BLaER1 treated with 17β-estradiol and CSF1 and Interleukin-3, amounts not matched to agents 10 nM and 100 nM (cell line): ENCODE data around the gene NPTX2.

Experiments used
- H3K27ac ChIP-seq, 11 experiments: shearing (Covaris generic); formaldehyde crosslinking; 2 replicates each; pipeline ENCODE4 v1.8.1; 2022
- H3K27me3 ChIP-seq, 11 experiments: shearing (Covaris generic); formaldehyde crosslinking; 2 replicates each; pipeline ENCODE4 v1.8.1; 2022
- H3K36me3 ChIP-seq, 11 experiments: shearing (Covaris generic); formaldehyde crosslinking; 2 replicates each; pipeline ENCODE4 v1.8.1; 2022
- H3K4me1 ChIP-seq, 10 experiments: shearing (Covaris generic); formaldehyde crosslinking; 2 replicates each; pipeline ENCODE4 v1.8.1; 2022
- H3K4me2 ChIP-seq, 11 experiments: shearing (Covaris generic); formaldehyde crosslinking; 2 replicates each; pipeline ENCODE4 v1.8.1; 2022
- H3K4me3 ChIP-seq, 10 experiments: shearing (Covaris generic); formaldehyde crosslinking; 2 replicates each; pipeline ENCODE4 v1.8.1; 2022
- H3K9ac ChIP-seq, 11 experiments: shearing (Covaris generic); formaldehyde crosslinking; 2 replicates each; pipeline ENCODE4 v1.8.1; 2022
- H3K9me3 ChIP-seq, 11 experiments: shearing (Covaris generic); formaldehyde crosslinking; replicated peaks in 1 of 11; 2 replicates each; pipeline ENCODE4 v1.8.1; 2022
- H4K20me1 ChIP-seq, 11 experiments: shearing (Covaris generic); formaldehyde crosslinking; 2 replicates each; pipeline ENCODE4 v1.8.1; 2022
- Cebpa-rat ChIP-seq, 11 experiments: shearing (Covaris generic); IDR thresholded peaks; 2 replicates each; pipeline ENCODE4 v1.8.1; 2022

NPTX2 gene

DNA sequence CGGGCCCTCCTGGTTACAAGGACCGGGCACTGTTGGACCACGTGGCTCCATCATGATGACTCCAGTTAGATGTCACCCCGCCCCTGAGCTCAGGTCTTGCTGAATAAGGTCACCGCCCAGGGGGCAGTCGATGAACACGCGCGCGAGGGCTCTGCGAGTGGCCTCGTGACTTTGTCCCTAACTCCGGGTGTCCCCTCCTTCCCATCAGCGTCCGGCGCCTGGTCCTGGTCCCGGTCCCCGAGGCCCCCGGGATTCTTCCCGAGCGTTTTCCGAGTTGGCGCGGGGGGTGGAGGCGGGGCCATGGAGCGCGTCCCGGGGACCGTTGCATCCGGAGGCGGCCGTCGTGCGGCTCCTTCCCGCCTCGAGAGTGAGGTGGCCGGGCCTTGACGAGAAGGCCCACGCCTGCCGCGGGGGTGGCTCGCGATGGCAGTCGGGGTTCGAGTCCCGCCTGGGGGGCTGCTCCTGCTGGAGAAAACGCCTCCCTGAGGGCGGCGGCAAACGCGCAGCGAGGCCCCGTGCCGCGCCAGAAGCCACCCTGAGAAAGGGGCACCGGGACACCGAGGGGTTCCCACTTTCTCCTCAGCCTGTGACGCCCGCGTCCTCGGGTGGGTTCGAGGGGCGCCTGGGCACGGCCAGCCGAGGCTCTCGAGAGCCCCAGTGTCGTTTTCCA, 569 bp upstream of the NPTX2 start:
- 0 out of 22 replicates have a peak, but pooled peaks cover 0 to 5% (median 0%) of the 10 kb centered on the region in 11 experiments for H4K20me1 ChIP-seq
- no peak overlapping the region for H3K4me3 ChIP-seq
- no peak overlapping the region for H3K27ac ChIP-seq
- peaks cover 8 to 21% (median 20%) of the 10 kb centered on the region in 11 experiments; a peak in 19 of 22 replicates for H3K9me3 ChIP-seq
- no peaks in the 10 kb centered on the region for H3K36me3 ChIP-seq
- no peak overlapping the region for H3K4me2 ChIP-seq
- no peak for TF ChIP-seq Cebpa-rat (IDR thresholded peaks at IDR 0.05)
- no peak overlapping the region for H3K9ac ChIP-seq
- no peaks in the 10 kb centered on the region for H3K27me3 ChIP-seq
- H3K4me1 ChIP-seq = peaks cover 19 to 24% (median 23%) of the 10 kb centered on the region in 10 experiments

DNA sequence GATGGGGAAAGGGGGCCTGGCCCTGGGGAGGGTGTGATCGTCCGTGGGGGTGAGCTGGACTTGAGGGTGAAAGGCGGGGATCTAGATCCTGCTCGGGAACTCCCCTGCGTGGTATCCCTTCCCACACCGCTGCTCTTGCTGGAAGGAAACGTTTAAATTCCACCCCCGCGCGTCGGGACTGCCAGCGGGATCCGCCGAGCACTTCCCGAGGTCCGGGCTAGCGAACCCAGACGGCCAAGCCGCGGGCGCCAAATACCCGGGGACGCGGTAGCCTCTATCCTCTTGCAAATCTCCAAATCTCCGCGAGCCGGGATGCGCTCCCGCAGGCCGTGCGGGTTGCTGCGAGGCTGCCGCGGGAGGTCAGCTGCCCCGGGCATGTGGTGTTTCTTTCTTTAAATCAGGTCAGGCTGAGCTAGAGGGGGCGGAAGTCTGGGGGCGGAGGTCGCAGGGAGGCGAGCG, 904 bp downstream of the NPTX2 start:
- Histone ChIP-seq H3K4me3 (no peak overlapping the region), H3K27ac (no peak overlapping the region), H3K4me1 (peaks cover 21 to 35% (median 27%) of the 10 kb centered on the region in 10 experiments), H3K9me3 (peaks cover 8 to 21% (median 20%) of the 10 kb centered on the region in 11 experiments; a peak in 19 of 22 replicates), H3K4me2 (no peak overlapping the region), H4K20me1 (0 out of 22 replicates have a peak, but pooled peaks cover 0 to 5% (median 0%) of the 10 kb centered on the region in 11 experiments), H3K36me3 (no peaks in the 10 kb centered on the region), H3K9ac (no peak overlapping the region), H3K27me3 (no peaks in the 10 kb centered on the region)
- TF ChIP-seq Cebpa-rat (IDR thresholded peaks at IDR 0.05) = no peak

DNA sequence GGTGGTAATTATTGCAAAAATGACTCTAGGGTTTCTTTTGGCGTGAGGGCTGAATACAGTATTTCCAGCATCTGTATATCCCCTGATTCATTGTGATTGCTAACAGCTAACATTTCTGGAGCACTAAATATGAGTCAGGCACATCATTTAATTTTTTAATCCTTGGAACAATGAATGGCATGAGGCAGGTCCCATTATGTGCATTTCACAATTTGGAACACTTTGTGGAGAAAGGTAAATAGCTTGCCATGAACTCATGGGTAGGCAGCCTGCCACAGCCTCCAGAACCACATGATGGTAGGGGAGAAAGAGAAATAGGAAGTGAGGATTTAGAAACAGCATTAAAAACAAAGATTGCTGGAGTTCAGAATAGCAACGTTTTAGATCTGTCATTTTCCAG, 1.7 kb downstream of the NPTX2 start:
- peak overlapping the region in 6 of 11 experiments; percentile 14 to 56 (median 22); a peak in 8 of 22 replicates for H3K27ac ChIP-seq
- H3K27me3 ChIP-seq = no peaks in the 10 kb centered on the region
- no peaks in the 10 kb centered on the region for H3K36me3 ChIP-seq
- TF ChIP-seq Cebpa-rat (IDR thresholded peaks at IDR 0.05) = no peak
- peaks cover 8 to 21% (median 20%) of the 10 kb centered on the region in 11 experiments; a peak in 19 of 22 replicates for H3K9me3 ChIP-seq
- peak overlapping the region; percentile 48 to 90 (median 73); a peak in 21 of 22 replicates for H3K4me2 ChIP-seq
- 0 out of 22 replicates have a peak, but pooled peaks cover 0 to 5% (median 0%) of the 10 kb centered on the region in 11 experiments for H4K20me1 ChIP-seq
- peak overlapping the region in 1 of 10 experiments; percentile 1; a peak in 1 of 20 replicates for H3K4me3 ChIP-seq
- H3K9ac ChIP-seq = peak overlapping the region in 1 of 11 experiments; percentile 29; a peak in 1 of 22 replicates
- peaks cover 21 to 35% (median 27%) of the 10 kb centered on the region in 10 experiments for H3K4me1 ChIP-seq

DNA sequence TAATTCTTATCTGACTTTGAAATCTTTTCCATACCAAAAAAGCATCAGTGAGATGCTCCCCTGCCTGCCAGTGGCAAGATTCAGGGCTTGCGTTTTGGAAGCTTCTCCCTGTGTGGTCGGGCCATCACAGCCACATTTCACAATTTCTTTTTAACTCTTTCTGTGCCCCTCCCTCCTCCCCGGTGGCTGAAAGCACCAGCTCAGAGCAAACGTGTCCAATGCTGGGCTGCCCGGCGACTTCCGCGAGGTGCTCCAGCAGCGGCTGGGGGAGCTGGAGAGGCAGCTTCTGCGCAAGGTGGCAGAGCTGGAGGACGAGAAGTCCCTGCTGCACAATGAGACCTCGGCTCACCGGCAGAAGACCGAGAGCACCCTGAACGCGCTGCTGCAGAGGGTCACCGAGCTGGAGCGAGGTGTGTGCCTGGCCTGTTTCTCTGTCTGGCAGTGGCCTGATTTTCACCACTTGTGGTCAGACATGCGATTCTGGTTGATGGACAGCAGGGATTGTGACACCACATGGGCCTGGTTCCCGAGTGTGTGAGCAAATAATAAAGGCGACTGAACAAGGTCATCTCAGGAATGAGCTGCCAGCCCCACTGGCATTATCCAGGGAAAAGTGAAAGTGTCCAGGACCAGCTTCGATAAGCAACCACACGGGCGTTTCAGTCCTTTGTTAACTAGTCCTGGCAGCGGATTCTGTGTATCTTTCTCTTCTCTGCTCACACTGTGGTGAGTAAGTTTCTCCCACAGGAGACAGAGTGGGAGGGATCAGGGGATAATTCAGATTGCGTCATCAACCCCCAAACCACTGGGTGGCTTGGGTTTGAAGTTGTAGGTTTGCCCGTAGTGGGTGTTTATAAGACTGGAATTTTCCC, 2.6 kb downstream of the NPTX2 start:
- Histone ChIP-seq H4K20me1 (0 out of 22 replicates have a peak, but pooled peaks cover 0 to 5% (median 0%) of the 10 kb centered on the region in 11 experiments), H3K9me3 (peaks cover 8 to 21% (median 20%) of the 10 kb centered on the region in 11 experiments; a peak in 19 of 22 replicates), H3K4me1 (peaks cover 21 to 35% (median 27%) of the 10 kb centered on the region in 10 experiments), H3K4me2 (peak overlapping the region; percentile 48 to 90 (median 73)), H3K4me3 (peak overlapping the region in 1 of 10 experiments; percentile 1; a peak in 2 of 20 replicates), H3K36me3 (no peaks in the 10 kb centered on the region), H3K27me3 (no peaks in the 10 kb centered on the region), H3K9ac (peak overlapping the region in 3 of 11 experiments; percentile 0 to 29 (median 21); a peak in 4 of 22 replicates), H3K27ac (peak overlapping the region in 7 of 11 experiments; percentile 14 to 56 (median 17); a peak in 10 of 22 replicates)
- TF ChIP-seq Cebpa-rat (IDR thresholded peaks at IDR 0.05) = peak in 8 of 11 experiments; percentile 45 to 90 (median 70); a peak in 11 of 22 replicates

DNA sequence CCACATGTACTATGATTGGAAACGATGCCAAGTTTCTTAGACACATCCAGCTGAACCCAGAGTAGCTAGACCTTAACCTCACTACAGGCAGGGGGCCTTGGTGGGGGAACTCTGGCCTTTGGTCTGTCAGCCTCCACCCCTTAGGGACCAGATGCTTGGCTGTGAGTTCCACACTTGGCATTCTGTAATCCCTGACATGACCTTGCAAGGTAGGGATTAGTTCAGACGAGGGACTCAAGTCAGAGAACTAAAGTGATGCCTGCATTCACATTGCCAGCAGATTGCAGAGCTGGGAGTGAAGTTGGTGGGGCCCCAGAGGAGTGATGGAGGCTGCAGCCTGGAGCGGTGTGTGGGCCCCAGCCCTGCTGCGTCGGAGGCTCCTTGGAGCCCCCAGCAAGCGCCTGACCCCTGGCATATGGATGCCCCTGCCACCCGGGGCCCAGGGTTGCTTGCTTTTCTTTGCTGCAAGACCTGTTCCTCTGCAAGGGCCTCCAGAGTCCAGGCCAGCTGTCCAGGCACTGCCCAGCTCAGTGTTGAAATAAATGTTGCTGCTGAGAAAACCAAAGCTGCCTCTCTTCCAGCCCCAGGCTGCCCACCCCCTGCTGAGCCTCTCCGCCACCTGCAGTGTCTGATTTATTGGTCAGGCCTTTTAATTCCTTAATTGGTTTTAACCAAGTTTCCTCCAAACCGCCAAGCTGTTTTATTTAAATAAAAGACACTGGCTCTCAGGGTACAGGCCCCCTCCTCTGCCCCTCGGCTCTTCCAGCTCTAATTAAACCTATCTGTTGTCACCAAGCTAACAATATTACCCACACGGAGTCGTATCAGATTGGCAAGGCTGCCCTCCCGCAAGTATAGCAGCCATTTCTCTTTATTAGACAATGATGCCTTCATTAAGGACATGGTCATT, 4.7 kb downstream of the NPTX2 start:
- H4K20me1 ChIP-seq = 0 out of 22 replicates have a peak, but pooled peaks cover 0 to 5% (median 0%) of the 10 kb centered on the region in 11 experiments
- TF ChIP-seq Cebpa-rat (IDR thresholded peaks at IDR 0.05) = no peak
- 0 out of 22 replicates have a peak overlapping the region, but pooled peaks of 1 of the 11 experiments have one; percentile 5 for H3K9ac ChIP-seq
- peaks cover 21 to 42% (median 32%) of the 10 kb centered on the region in 10 experiments for H3K4me1 ChIP-seq
- peaks cover 8 to 14% (median 14%) of the 10 kb centered on the region in 11 experiments; a peak in 19 of 22 replicates for H3K9me3 ChIP-seq
- H3K4me3 ChIP-seq = no peak overlapping the region
- no peaks in the 10 kb centered on the region for H3K27me3 ChIP-seq
- no peaks in the 10 kb centered on the region for H3K36me3 ChIP-seq
- H3K4me2 ChIP-seq = peak overlapping the region in 5 of 11 experiments; percentile 12 to 41 (median 22); a peak in 6 of 22 replicates
- H3K27ac ChIP-seq = no peak overlapping the region

DNA sequence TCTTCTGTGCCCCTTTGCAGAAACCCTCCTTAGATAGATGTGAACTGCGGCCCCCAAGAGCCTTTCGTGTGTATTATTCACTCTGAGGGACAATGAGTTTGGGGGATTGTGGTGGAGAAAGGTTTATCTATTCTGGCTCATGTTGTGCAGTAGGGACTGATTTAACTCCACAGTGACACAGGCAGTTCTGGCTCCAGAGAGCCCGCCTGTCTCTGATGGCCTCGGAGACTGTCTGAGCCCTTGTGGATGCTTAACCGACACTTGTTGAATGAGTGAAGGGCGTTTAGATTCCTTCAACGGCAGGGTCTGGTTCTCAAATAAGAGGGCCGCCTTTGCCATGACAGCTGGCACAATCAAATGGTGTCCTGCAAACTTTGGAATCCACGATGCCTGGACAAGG, 5.8 kb downstream of the NPTX2 start:
- no peak overlapping the region for H3K27ac ChIP-seq
- H3K4me2 ChIP-seq = no peak overlapping the region
- 0 out of 22 replicates have a peak, but pooled peaks cover 0 to 5% (median 0%) of the 10 kb centered on the region in 11 experiments for H4K20me1 ChIP-seq
- H3K4me1 ChIP-seq = peaks cover 21 to 53% (median 43%) of the 10 kb centered on the region in 10 experiments
- H3K9me3 ChIP-seq = peaks cover 0 to 3% (median 3%) of the 10 kb centered on the region in 11 experiments; a peak in 13 of 22 replicates
- no peak overlapping the region for H3K4me3 ChIP-seq
- H3K27me3 ChIP-seq = no peaks in the 10 kb centered on the region
- H3K9ac ChIP-seq = no peak overlapping the region
- TF ChIP-seq Cebpa-rat (IDR thresholded peaks at IDR 0.05) = no peak
- H3K36me3 ChIP-seq = no peaks in the 10 kb centered on the region

DNA sequence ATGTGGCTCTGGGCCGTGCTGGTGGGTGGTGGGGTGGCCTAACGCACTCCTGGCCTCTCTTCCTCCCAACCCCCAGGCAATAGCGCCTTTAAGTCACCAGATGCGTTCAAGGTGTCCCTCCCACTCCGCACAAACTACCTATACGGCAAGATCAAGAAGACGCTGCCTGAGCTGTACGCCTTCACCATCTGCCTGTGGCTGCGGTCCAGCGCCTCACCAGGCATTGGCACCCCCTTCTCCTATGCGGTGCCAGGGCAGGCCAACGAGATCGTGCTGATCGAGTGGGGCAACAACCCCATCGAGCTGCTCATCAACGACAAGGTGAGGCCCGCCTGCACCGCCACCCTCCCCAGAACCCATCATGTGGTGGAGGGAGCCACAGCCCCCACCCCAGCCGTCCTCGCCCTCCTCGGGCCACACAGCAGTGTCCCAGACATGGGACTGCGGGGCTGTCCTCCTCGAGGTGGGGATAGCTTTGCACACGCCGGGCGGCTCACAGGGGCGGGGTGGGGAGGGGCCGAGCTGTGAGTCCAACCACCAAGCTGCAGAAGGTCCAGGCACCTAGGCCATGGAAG, 7.8 kb downstream of the NPTX2 start:
- H3K4me3 ChIP-seq = no peak overlapping the region
- no peak for TF ChIP-seq Cebpa-rat (IDR thresholded peaks at IDR 0.05)
- H3K9ac ChIP-seq = no peak overlapping the region
- no peaks in the 10 kb centered on the region; a peak in 1 of 22 replicates for H4K20me1 ChIP-seq
- no peak overlapping the region for H3K4me2 ChIP-seq
- H3K27me3 ChIP-seq = no peaks in the 10 kb centered on the region
- H3K27ac ChIP-seq = no peak overlapping the region
- peaks cover 27 to 59% (median 49%) of the 10 kb centered on the region in 10 experiments for H3K4me1 ChIP-seq
- no peaks in the 10 kb centered on the region for H3K36me3 ChIP-seq
- no peaks in the 10 kb centered on the region for H3K9me3 ChIP-seq
